NCI-H146 (cell line): ENCODE results near the gene KLHL30.

Source experiments
- DNase-seq: peaks from one replicate; lab custom pipeline; 2025; lab: John Stamatoyannopoulos, UW

KLHL30 gene

GRCh38 chr2:238187618-238188548, 49.4 kb downstream of the KLHL30 start:
- no peak for DNase-seq

- no peak for DNase-seq
These were observed 52.0 kb downstream of the KLHL30 start for GRCh38 chr2:238190445-238190844.
